Colonic mucosa (tissue), 4 donors: Measurements from ENCODE around the gene DLG2. TPM values are rescaled to one million over a fixed set of nuclear protein-coding genes. Genes with fewer than 3 reads are reported as not detected.

ENCODE experiments used
- DNase-seq: peaks from one replicate; pipeline ENCODE4 v3.0.0-alpha.2; 2020
- H3K27ac ChIP-seq: fragments of 200-600 bp; one replicate; pipeline ENCODE4 v1.8.0; 2021
- H3K27me3 ChIP-seq: fragments of 200-600 bp; one replicate; pipeline ENCODE4 v1.8.0; 2021
- H3K36me3 ChIP-seq: fragments of 200-600 bp; one replicate; pipeline ENCODE4 v1.8.0; 2021
- H3K4me1 ChIP-seq: fragments of 200-600 bp; one replicate; pipeline ENCODE4 v1.8.0; 2021; ENCODE audit warnings: mild to moderate bottlenecking
- H3K4me3 ChIP-seq: fragments of 200-600 bp; one replicate; pipeline ENCODE4 v1.8.0; 2021
- H3K9ac ChIP-seq, 2 donors: one replicate each; pipeline ENCODE4 v1.7.0; 2013; ENCODE audit warnings: control low read depth in 2 of 2, low read depth in 2 of 2, low read length in 2 of 2
- H3K9me3 ChIP-seq: fragments of 200-600 bp; one replicate; pipeline ENCODE4 v1.8.0; 2021
- CTCF ChIP-seq: fragments of 200-600 bp; IDR thresholded peaks from one replicate; pipeline ENCODE4 v1.8.0; 2022; ENCODE audit warnings: antibody characterized with exemption, mild to moderate bottlenecking
- intact Hi-C: fragments of 100-400 bp; cut with DNase I; formaldehyde crosslinking; loops from one replicate; pipeline ENCODE4 v1.14.1; 2022
- total RNA-seq, 2 donors: library from RNA; stranded (reverse); fragmentation: NEBNext Ultra II Directional in 1 of 2; extraction: Animal tissue kit (Norgen Biotek cat#: 25700) in 1 of 2; gene quantifications; one replicate each; pipeline ENCODE4 v1.2.1, GENCODE V29; 2021
- donor health status: healthy.
- donor health status: DM: no; HTN: no; CAD: no.
- donor health status: DM: no; HTN: no; CAD: no.

Gene DLG2
- total RNA-seq, 2 donors from 2014 or later: 1.4 to 3.3 TPM

- Histone ChIP-seq H3K4me3 (no peak overlapping the region), H3K4me1 (no peaks in the 10 kb centered on the region), H3K27me3 (no peaks in the 10 kb centered on the region), H3K9me3 (no peaks in the 10 kb centered on the region), H3K27ac (no peak overlapping the region), H3K9ac (no peak overlapping the region), H3K36me3 (no peaks in the 10 kb centered on the region)
- intact Hi-C loops: no loop called here
- no peak for TF ChIP-seq CTCF
- DNase-seq: no peak
These were observed 1522.0 kb downstream of the DLG2 start for GRCh38 chr11:84105148-84105547.

GRCh38 chr11:84103096-84103495 lies 1524.0 kb downstream of the DLG2 start:
- Histone ChIP-seq H3K27me3 (no peaks in the 10 kb centered on the region), H3K9me3 (no peaks in the 10 kb centered on the region), H3K4me1 (no peaks in the 10 kb centered on the region), H3K4me3 (no peak overlapping the region), H3K9ac (no peak overlapping the region), H3K27ac (no peak overlapping the region), H3K36me3 (no peaks in the 10 kb centered on the region)
- TF ChIP-seq CTCF: no peak
- intact Hi-C loops: no loop called here
- DNase-seq: no peak

GRCh38 chr11:84097186-84097585 lies 1530.0 kb downstream of the DLG2 start:
- no peak overlapping the region for H3K9ac ChIP-seq
- H3K27ac ChIP-seq: no peak overlapping the region
- no peak for TF ChIP-seq CTCF
- H3K4me3 ChIP-seq: no peak overlapping the region
- H3K4me1 ChIP-seq: no peaks in the 10 kb centered on the region
- no peaks in the 10 kb centered on the region for H3K9me3 ChIP-seq
- H3K36me3 ChIP-seq: no peaks in the 10 kb centered on the region
- DNase-seq: no peak
- intact Hi-C loops: no loop called here
- H3K27me3 ChIP-seq: no peaks in the 10 kb centered on the region

GRCh38 chr11:84091212-84091986 lies 1535.7 kb downstream of the DLG2 start:
- H3K27ac ChIP-seq: no peak overlapping the region
- H3K36me3 ChIP-seq: no peaks in the 10 kb centered on the region
- TF ChIP-seq CTCF: no peak
- H3K4me3 ChIP-seq: no peak overlapping the region
- H3K9ac ChIP-seq: no peak overlapping the region
- no peaks in the 10 kb centered on the region for H3K4me1 ChIP-seq
- no peaks in the 10 kb centered on the region for H3K27me3 ChIP-seq
- no peak for DNase-seq
- intact Hi-C loops: no loop called here
- H3K9me3 ChIP-seq: no peaks in the 10 kb centered on the region

- Histone ChIP-seq H3K4me3 (no peak overlapping the region), H3K27me3 (no peaks in the 10 kb centered on the region), H3K36me3 (no peaks in the 10 kb centered on the region), H3K4me1 (no peaks in the 10 kb centered on the region), H3K9ac (no peak overlapping the region), H3K27ac (no peak overlapping the region), H3K9me3 (no peaks in the 10 kb centered on the region)
- no peak for TF ChIP-seq CTCF
- DNase-seq: no peak
- intact Hi-C loops: no loop called here
These were observed 1537.8 kb downstream of the DLG2 start for GRCh38 chr11:84089072-84090057.
